T-cell (primary cell): ENCODE measurements around the gene KCNMA1. TPM values are rescaled to one million over a fixed set of nuclear protein-coding genes. Genes with fewer than 3 reads are reported as not detected.

Experiments used
- ATAC-seq, 4 experiments: fragments of 200-7000 bp in 3 of 4; fragments of 150-1000 bp in 1 of 4; cut with Tn5 transposase; replicated peaks in 1 of 4; 1 replicate in 3 of 4; 2 replicates in 1 of 4; pipeline ENCODE4 v1.10.0; 2021; ENCODE audit warnings: moderate library complexity in 3 of 4, mild to moderate bottlenecking in 2 of 4, moderate number of reproducible peaks in 1 of 4
- CTCF ChIA-PET, 2 donors: fragments of 300-600 bp; sonication (Branson Sonifier 250); formaldehyde crosslinking; loops; one replicate each; lab custom pipeline; 2022; ENCODE audit warnings: antibody characterized with exemption in 2 of 2; lab: Charles Lee
- POLR2A ChIA-PET, 2 donors: fragments of 300-600 bp; sonication (Branson Sonifier 250); formaldehyde crosslinking; loops; one replicate each; lab custom pipeline; 2022; ENCODE audit warnings: antibody characterized with exemption in 2 of 2; lab: Charles Lee
- DNase-seq, 35 experiments: peaks; one replicate each; pipeline versions ENCODE4 v3.0.0 to v3.0.0-alpha.2; 2013 to 2023
- H3K27ac ChIP-seq: one replicate; pipeline ENCODE4 v1.5.1; 2013; ENCODE audit warnings: low read length
- H3K27me3 ChIP-seq, 2 experiments: replicated peaks in 1 of 2; 1 replicate in 1 of 2; 2 replicates in 1 of 2; pipeline versions ENCODE4 v1.6.1 to v1.7.0; 2013; ENCODE audit warnings: low read length in 1 of 2, mixed read lengths in 1 of 2; ENCODE audit not compliant: control insufficient read depth in 2 of 2, insufficient read depth in 2 of 2; ENCODE audit errors: extremely low read depth in 1 of 2
- H3K36me3 ChIP-seq, 2 donors: 1 replicate in 1 of 2; 2 replicates in 1 of 2; pipeline versions ENCODE4 v1.6.1 to v1.7.0; 2013; ENCODE audit warnings: low read length in 1 of 2; ENCODE audit not compliant: control insufficient read depth in 2 of 2, insufficient read depth in 1 of 2; ENCODE audit errors: extremely low read depth in 1 of 2
- H3K4me1 ChIP-seq, 2 experiments: 1 replicate in 1 of 2; 2 replicates in 1 of 2; pipeline versions ENCODE4 v1.6.1 to v1.7.0; 2013; ENCODE audit warnings: low read length in 2 of 2, mixed read lengths in 1 of 2; ENCODE audit not compliant: insufficient read depth in 2 of 2, control insufficient read depth in 1 of 2; ENCODE audit errors: extremely low read depth in 1 of 2
- H3K4me3 ChIP-seq, 2 donors: 1 replicate in 1 of 2; 2 replicates in 1 of 2; pipeline versions ENCODE4 v1.5.1 to v1.7.0; 2013; ENCODE audit warnings: mild to moderate bottlenecking in 2 of 2, low read length in 1 of 2, moderate library complexity in 1 of 2; ENCODE audit not compliant: control insufficient read depth in 1 of 2; ENCODE audit errors: extremely low read depth in 1 of 2
- H3K9me3 ChIP-seq: 2 replicates; pipeline ENCODE4 v1.7.0; 2013
- H3K27ac Mint-ChIP-seq, 2 donors: one replicate each; pipeline ENCODE4 v1.8.0; 2020 to 2021; ENCODE audit warnings: mild to moderate bottlenecking in 2 of 2, mixed read lengths in 2 of 2
- H3K27me3 Mint-ChIP-seq, 2 donors: one replicate each; pipeline ENCODE4 v1.8.0; 2021 to 2022; ENCODE audit warnings: mixed read lengths in 2 of 2
- H3K36me3 Mint-ChIP-seq: one replicate; pipeline ENCODE4 v1.8.0; 2021; ENCODE audit warnings: mixed read lengths
- H3K4me1 Mint-ChIP-seq, 3 donors: one replicate each; pipeline ENCODE4 v1.8.0; 2020 to 2022; ENCODE audit warnings: mixed read lengths in 3 of 3, mild to moderate bottlenecking in 1 of 3
- H3K4me3 Mint-ChIP-seq, 3 donors: one replicate each; pipeline ENCODE4 v1.8.0; 2020 to 2022; ENCODE audit warnings: mild to moderate bottlenecking in 3 of 3, mixed read lengths in 3 of 3, moderate library complexity in 3 of 3
- H3K9me3 Mint-ChIP-seq, 3 donors: one replicate each; pipeline ENCODE4 v1.8.0; 2020 to 2022; ENCODE audit warnings: mixed read lengths in 3 of 3
- WGBS: methylation state at CpG from one replicate; pipeline ENCODE4 v1.1.5; 2013; ENCODE audit warnings: missing lambda C conversion rate; ENCODE audit not compliant: insufficient coverage; 5-methylcytosine and 5-hydroxymethylcytosine counted together
- total RNA-seq, 35 experiments: library from RNA in 6 of 35; stranded (reverse) in 6 of 35; fragments of 120-200 nt in 1 of 35; gene quantifications; one replicate each; pipeline versions ENCODE4 v1.2.1 to v1.2.4 and lab custom pipeline; 2013 to 2026

KCNMA1 gene
- total RNA-seq, 5 donors from 2014 or later (not counting 1 experiment from before 2014, with no cell fraction given): 0.14 to 1.6 (median 0.60) TPM

DNA sequence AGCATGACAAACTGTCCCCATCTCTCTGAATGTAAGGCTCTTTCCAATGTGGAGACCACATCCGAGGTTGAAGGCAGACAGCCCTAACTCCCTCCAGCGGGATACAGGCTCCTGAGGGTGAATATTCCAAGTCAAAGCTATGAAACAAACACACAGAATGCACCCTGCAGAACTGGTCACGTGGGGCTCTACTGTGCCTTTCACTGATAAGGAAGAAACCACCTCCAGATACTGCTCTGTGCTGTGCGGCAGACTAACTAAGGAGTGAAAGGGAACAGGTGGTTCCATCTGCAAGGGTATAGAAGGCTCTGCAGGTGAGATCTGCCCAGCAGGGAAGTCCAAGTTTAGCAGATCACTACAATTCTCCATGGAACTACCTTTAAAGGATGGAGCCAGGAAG, 534.4 kb downstream of the KCNMA1 start:
- no peaks in the 10 kb centered on the region for H3K36me3 Mint-ChIP-seq
- ChIA-PET CTCF (no interaction called here), POLR2A (no interaction called here)
- no peak overlapping the region for H3K4me3 Mint-ChIP-seq
- H3K36me3 ChIP-seq: no peaks in the 10 kb centered on the region
- no peak for DNase-seq
- H3K9me3 Mint-ChIP-seq: no peaks in the 10 kb centered on the region
- H3K4me1 ChIP-seq: no peaks in the 10 kb centered on the region
- no peaks in the 10 kb centered on the region for H3K9me3 ChIP-seq
- peaks cover 0 to 5% (median 0%) of the 10 kb centered on the region in 3 donors for H3K4me1 Mint-ChIP-seq
- no peak overlapping the region for H3K4me3 ChIP-seq
- no CpG with 5 or more reads among the region's 4 CpGs for WGBS
- H3K27me3 Mint-ChIP-seq: peaks cover 5 to 20% of the 10 kb centered on the region in 2 donors
- no peaks in the 10 kb centered on the region for H3K27me3 ChIP-seq
- ATAC-seq: no peak
- H3K27ac ChIP-seq: no peak overlapping the region
- H3K27ac Mint-ChIP-seq: no peak overlapping the region

DNA sequence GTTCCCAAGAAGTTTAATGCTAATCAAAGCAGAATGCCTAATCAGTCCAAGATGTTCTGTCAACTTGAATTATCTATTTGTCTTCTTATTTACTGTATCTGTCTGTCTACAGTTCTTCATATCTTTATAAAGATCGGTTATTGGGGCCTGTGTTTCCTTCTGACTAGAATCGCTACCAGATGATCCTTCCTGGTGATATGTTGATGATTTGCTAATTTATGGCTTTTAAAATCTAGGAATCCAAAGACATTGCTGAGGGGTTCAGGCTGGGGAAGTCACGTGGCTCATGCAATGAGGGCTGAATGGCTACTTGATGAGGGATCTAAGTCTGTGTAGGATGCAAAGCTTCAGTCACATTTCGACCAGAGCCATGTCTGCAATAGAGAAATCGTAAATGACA, 536.3 kb downstream of the KCNMA1 start:
- DNase-seq (no peak), ATAC-seq (no peak)
- Mint-ChIP-seq H3K36me3 (no peaks in the 10 kb centered on the region), H3K4me3 (no peak overlapping the region), H3K27ac (no peak overlapping the region), H3K4me1 (peaks cover 0 to 5% (median 0%) of the 10 kb centered on the region in 3 donors), H3K27me3 (peaks cover 5 to 20% of the 10 kb centered on the region in 2 donors), H3K9me3 (no peaks in the 10 kb centered on the region)
- H3K36me3 ChIP-seq: no peaks in the 10 kb centered on the region
- no peaks in the 10 kb centered on the region for H3K9me3 ChIP-seq
- ChIA-PET POLR2A (no interaction called here), CTCF (no interaction called here)
- no peak overlapping the region for H3K4me3 ChIP-seq
- H3K27ac ChIP-seq: no peak overlapping the region
- no peaks in the 10 kb centered on the region for H3K27me3 ChIP-seq
- H3K4me1 ChIP-seq: no peaks in the 10 kb centered on the region
- 80% methylated on average over 5 of the region's 5 CpGs for WGBS

DNA sequence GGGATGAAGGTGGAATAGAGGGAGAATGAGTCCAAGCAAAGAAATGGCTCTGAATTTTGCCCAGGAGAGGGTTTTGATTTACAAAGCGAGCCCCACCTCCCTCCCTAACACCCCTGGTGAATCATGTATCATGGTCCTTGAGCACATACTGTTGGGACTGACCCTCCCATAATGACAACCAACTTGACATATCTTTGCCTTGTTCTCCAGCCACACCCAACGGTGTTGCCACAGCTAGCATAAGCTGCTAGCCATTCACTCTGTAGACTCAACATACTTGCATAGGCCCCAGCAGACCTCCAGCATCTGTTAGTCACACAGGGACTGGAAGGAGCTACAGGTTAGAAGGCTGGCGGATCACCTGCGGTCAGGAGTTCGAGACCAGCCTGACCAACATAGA, 538.5 kb downstream of the KCNMA1 start:
- DNase-seq (no peak), ATAC-seq (no peak)
- Histone ChIP-seq H3K27me3 (no peaks in the 10 kb centered on the region), H3K27ac (no peak overlapping the region), H3K4me1 (no peaks in the 10 kb centered on the region), H3K9me3 (no peaks in the 10 kb centered on the region), H3K4me3 (no peak overlapping the region), H3K36me3 (no peaks in the 10 kb centered on the region)
- no peak overlapping the region for H3K27ac Mint-ChIP-seq
- no peak overlapping the region for H3K4me3 Mint-ChIP-seq
- CTCF ChIA-PET: no interaction called here
- H3K4me1 Mint-ChIP-seq: no peaks in the 10 kb centered on the region
- no peaks in the 10 kb centered on the region for H3K36me3 Mint-ChIP-seq
- peaks cover 7 to 20% of the 10 kb centered on the region in 2 donors for H3K27me3 Mint-ChIP-seq
- POLR2A ChIA-PET: no interaction called here
- H3K9me3 Mint-ChIP-seq: no peaks in the 10 kb centered on the region
- WGBS: 88% methylated on average over 1 of the region's 5 CpGs

DNA sequence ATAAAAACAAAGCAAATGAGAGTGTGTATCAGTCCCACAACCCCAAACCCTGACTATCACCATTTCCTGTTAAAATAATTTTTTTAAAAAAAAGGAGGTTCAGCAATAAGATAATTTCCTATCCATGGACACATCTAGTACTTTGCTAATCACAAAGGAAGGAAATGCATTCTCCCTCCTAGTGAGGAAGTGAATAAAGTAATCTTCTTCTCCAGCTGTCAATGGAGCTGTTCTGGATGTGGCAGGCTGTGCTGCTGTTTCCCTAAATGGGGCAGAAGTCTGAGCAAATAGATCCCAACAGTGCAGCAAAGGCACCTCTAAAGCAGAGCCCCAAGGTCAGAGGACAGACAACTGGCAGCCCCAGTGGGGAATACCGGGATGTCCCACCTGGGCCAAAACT, 540.0 kb downstream of the KCNMA1 start:
- Histone ChIP-seq H3K27me3 (no peaks in the 10 kb centered on the region), H3K4me1 (no peaks in the 10 kb centered on the region), H3K4me3 (no peak overlapping the region), H3K27ac (no peak overlapping the region), H3K9me3 (no peaks in the 10 kb centered on the region), H3K36me3 (no peaks in the 10 kb centered on the region)
- H3K27ac Mint-ChIP-seq: no peak overlapping the region
- H3K4me1 Mint-ChIP-seq: no peaks in the 10 kb centered on the region
- ChIA-PET CTCF (no interaction called here), POLR2A (no interaction called here)
- no peaks in the 10 kb centered on the region for H3K9me3 Mint-ChIP-seq
- no CpG with 5 or more reads among the region's 1 CpG for WGBS
- H3K36me3 Mint-ChIP-seq: no peaks in the 10 kb centered on the region
- no peak for DNase-seq
- no peak for ATAC-seq
- H3K27me3 Mint-ChIP-seq: peaks cover 7 to 16% of the 10 kb centered on the region in 2 donors
- no peak overlapping the region for H3K4me3 Mint-ChIP-seq

DNA sequence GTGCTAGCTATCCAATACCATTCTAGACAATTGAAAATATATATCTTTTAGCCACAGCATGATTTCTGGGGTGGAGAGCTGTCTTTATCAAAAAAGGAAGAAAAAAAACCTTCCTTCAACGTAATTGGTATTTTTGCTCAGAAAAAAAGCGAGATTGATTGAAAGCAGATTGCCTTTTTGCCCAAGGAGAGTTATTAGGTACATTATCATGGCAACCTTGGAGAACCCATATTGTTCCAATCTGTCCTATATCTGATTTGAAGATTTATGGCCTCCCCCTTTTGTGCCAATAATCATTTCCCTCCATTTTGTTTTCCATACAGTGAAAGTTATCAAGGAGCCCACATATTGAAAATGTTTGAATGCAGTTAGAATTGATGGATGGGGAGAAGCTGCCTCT, 544.5 kb downstream of the KCNMA1 start:
- Histone ChIP-seq H3K4me3 (no peak overlapping the region), H3K36me3 (no peaks in the 10 kb centered on the region), H3K27ac (no peak overlapping the region), H3K27me3 (no peaks in the 10 kb centered on the region), H3K9me3 (no peaks in the 10 kb centered on the region), H3K4me1 (no peaks in the 10 kb centered on the region)
- no peak for ATAC-seq
- ChIA-PET CTCF (no interaction called here), POLR2A (no interaction called here)
- Mint-ChIP-seq H3K27ac (no peak overlapping the region), H3K4me3 (no peak overlapping the region), H3K4me1 (no peaks in the 10 kb centered on the region), H3K27me3 (peaks cover 0 to 4% of the 10 kb centered on the region in 2 donors), H3K9me3 (no peaks in the 10 kb centered on the region), H3K36me3 (no peaks in the 10 kb centered on the region)
- WGBS: no CpG with 5 or more reads among the region's 2 CpGs
- no peak for DNase-seq

DNA sequence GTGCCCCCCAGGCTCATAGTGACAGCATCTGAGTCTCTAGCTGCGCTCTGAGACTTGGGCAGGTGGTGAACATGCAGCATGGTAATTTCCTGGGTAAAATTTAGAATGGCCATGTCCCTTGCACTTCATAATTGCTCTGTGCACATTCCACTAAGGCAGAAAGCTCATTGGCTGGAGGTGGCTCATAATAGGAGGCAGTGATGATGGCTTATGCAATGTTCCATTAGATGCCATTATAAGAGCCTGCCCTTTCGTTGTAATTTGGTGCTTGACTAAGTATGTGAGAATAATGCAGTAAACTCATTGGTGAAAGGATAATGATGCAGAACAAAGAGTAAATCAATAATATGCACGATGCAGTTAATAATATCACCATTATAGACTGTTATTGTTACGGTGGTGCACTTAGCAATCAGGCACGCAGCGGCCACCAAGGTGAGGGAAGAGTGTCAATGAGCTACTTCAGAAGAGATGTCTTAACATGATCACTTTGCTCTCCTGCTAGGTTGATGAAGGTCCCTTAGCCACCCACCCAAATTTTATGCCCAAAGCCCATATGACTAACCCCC, 545.9 kb downstream of the KCNMA1 start:
- no peaks in the 10 kb centered on the region for H3K27me3 ChIP-seq
- H3K27me3 Mint-ChIP-seq: peaks cover 0 to 4% of the 10 kb centered on the region in 2 donors
- CTCF ChIA-PET: no interaction called here
- H3K4me3 Mint-ChIP-seq: no peak overlapping the region
- no peaks in the 10 kb centered on the region for H3K36me3 ChIP-seq
- H3K9me3 ChIP-seq: no peaks in the 10 kb centered on the region
- no peak overlapping the region for H3K4me3 ChIP-seq
- POLR2A ChIA-PET: no interaction called here
- DNase-seq (no peak), ATAC-seq (no peak)
- H3K4me1 Mint-ChIP-seq: no peaks in the 10 kb centered on the region
- H3K27ac Mint-ChIP-seq: no peak overlapping the region
- no peaks in the 10 kb centered on the region for H3K36me3 Mint-ChIP-seq
- no peaks in the 10 kb centered on the region for H3K9me3 Mint-ChIP-seq
- no peaks in the 10 kb centered on the region for H3K4me1 ChIP-seq
- H3K27ac ChIP-seq: no peak overlapping the region
- 80% methylated on average over 1 of the region's 6 CpGs for WGBS
